Mucosa of descending colon (tissue), 3 donors: ENCODE data around the gene ZNF532. TPM values are rescaled to one million over a fixed set of nuclear protein-coding genes. Genes with fewer than 3 reads are reported as not detected.

Experiments used
- ATAC-seq: fragments of 200-7000 bp; cut with Tn5 transposase; one replicate; pipeline ENCODE4 v1.9.1; 2020; ENCODE audit warnings: mild to moderate bottlenecking, moderate library complexity
- DNase-seq, 3 donors: peaks; one replicate each; pipeline ENCODE4 v3.0.0-alpha.2; 2020
- H3K36me3 ChIP-seq: fragments of 200-600 bp; one replicate; pipeline ENCODE4 v1.8.0; 2021; ENCODE audit warnings: low read depth, mild to moderate bottlenecking
- H3K4me1 ChIP-seq: fragments of 200-600 bp; one replicate; pipeline ENCODE4 v1.8.0; 2021; ENCODE audit warnings: low read depth, mild to moderate bottlenecking
- H3K4me3 ChIP-seq: fragments of 200-600 bp; one replicate; pipeline ENCODE4 v1.8.0; 2021; ENCODE audit warnings: mild to moderate bottlenecking
- H3K9me3 ChIP-seq: fragments of 200-600 bp; one replicate; pipeline ENCODE4 v1.8.0; 2021; ENCODE audit warnings: mild to moderate bottlenecking
- CTCF ChIP-seq: fragments of 200-600 bp; IDR thresholded peaks from one replicate; pipeline ENCODE4 v1.8.0; 2022; ENCODE audit warnings: antibody characterized with exemption, mild to moderate bottlenecking
- intact Hi-C, 2 donors: fragments of 100-400 bp; cut with DNase I in 1 of 2; cut with micrococcal nuclease in 1 of 2; formaldehyde crosslinking; loops; one replicate each; pipeline versions ENCODE4 v1.11.0 to v1.11.1; 2022; cut with DNase I, micrococcal nuclease
- total RNA-seq, 3 donors: library from RNA; stranded (reverse); fragmentation: NEBNext Ultra II Directional in 2 of 3; extraction: Animal tissue kit (Norgen Biotek cat#: 25700) in 2 of 3; gene quantifications; one replicate each; pipeline versions ENCODE4 v1.2.1 to v1.2.4, GENCODE V29; 2021 to 2023
- donor health status: DM: no; HTN: no; CAD: no; lungs with moderate emphysema.
- donor health status: DM: no; HTN: no; CAD: no.
- donor health status: DM: no; HTN: yes; CAD: no.

ZNF532 gene
- total RNA-seq, 3 donors from 2014 or later = 11.2 to 104 (median 16.3) TPM

- H3K9me3 ChIP-seq = no peaks in the 10 kb centered on the region
- H3K36me3 ChIP-seq = no peaks in the 10 kb centered on the region
- intact Hi-C loops = no loop called here
- no peaks in the 10 kb centered on the region for H3K4me1 ChIP-seq
- no peak overlapping the region for H3K4me3 ChIP-seq
- ATAC-seq (no peak), DNase-seq (no peak)
- no peak for TF ChIP-seq CTCF
Measured at GRCh38 chr18:58838165-58838860, 26.4 kb upstream of the ZNF532 start.

- DNase-seq = no peak
- Histone ChIP-seq H3K4me3 (no peak overlapping the region), H3K4me1 (no peaks in the 10 kb centered on the region), H3K36me3 (no peaks in the 10 kb centered on the region), H3K9me3 (no peaks in the 10 kb centered on the region)
- TF ChIP-seq CTCF = no peak
- no peak for ATAC-seq
- intact Hi-C loops = no loop called here
Measured at GRCh38 chr18:58838946-58839345, 25.7 kb upstream of the ZNF532 start.

GRCh38 chr18:58842978-58843687, 21.5 kb upstream of the ZNF532 start:
- DNase-seq = no peak
- peaks cover 5% of the 10 kb centered on the region for H3K4me1 ChIP-seq
- no peak for ATAC-seq
- H3K9me3 ChIP-seq = no peaks in the 10 kb centered on the region
- TF ChIP-seq CTCF = no peak
- no peak overlapping the region for H3K4me3 ChIP-seq
- H3K36me3 ChIP-seq = no peaks in the 10 kb centered on the region
- intact Hi-C loops = no loop called here

- DNase-seq (no peak), ATAC-seq (peak; percentile 60)
- no peaks in the 10 kb centered on the region for H3K36me3 ChIP-seq
- intact Hi-C loops = no loop called here
- H3K9me3 ChIP-seq = no peaks in the 10 kb centered on the region
- no peak for TF ChIP-seq CTCF
- no peak overlapping the region for H3K4me3 ChIP-seq
- H3K4me1 ChIP-seq = peaks cover 5% of the 10 kb centered on the region
Measured at GRCh38 chr18:58843688-58844035, 21.0 kb upstream of the ZNF532 start.

GRCh38 chr18:58844871-58845270, 19.8 kb upstream of the ZNF532 start:
- intact Hi-C loops = no loop called here

More at GRCh38 chr18:58844871-58845270, 19.8 kb upstream of the ZNF532 start:
- H3K4me3 ChIP-seq = no peak overlapping the region
- no peaks in the 10 kb centered on the region for H3K36me3 ChIP-seq
- ATAC-seq (no peak), DNase-seq (no peak)
- peaks cover 5% of the 10 kb centered on the region for H3K4me1 ChIP-seq
- H3K9me3 ChIP-seq = no peaks in the 10 kb centered on the region
- TF ChIP-seq CTCF = no peak
